ENCODE results near the gene LRRC28.
"Not testable (repeated sequence)": the region's sequence is repeated elsewhere in the genome, so short reads cannot be mapped to it uniquely, and the experiment has no call there.

Gene LRRC28

DNA sequence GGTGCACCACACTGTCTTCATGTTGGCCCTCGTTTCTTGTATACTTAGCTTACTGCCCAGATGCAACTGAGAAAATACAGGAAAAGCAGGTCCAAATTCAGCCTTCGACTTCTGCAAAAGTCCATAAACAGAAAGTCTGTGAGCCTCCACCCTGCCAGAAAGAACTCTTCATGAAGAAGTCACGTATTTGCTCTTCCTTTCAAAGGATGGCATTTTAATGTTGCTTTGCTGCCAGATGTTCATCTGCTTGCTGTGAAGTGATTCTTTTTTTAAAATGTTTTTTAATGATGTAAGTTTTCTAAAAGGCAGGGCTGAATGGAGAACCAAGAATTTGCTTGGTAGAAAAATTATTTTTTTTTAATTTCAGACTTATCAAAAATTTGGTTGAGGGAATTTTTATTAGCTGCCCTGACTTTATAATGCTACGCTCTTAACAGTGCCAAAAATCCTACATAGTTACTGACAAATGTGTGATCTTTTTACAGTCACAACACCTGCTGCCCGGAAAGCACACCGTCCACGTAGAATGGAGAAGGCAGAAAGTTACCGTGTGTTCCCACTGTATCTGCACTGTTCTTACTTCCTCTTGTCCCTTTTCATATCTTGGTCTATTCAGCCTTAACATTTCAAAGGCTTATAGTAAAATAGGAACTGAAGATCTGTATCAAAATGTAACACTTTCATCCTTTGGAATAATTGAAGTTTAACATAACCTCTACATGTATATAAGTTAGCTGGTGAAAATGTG is 136.3 kb downstream of the LRRC28 start:
- in situ Hi-C loops (cut with HindIII; ENCODE audit: low sequenced_read_pairs), result no loop called here

DNA sequence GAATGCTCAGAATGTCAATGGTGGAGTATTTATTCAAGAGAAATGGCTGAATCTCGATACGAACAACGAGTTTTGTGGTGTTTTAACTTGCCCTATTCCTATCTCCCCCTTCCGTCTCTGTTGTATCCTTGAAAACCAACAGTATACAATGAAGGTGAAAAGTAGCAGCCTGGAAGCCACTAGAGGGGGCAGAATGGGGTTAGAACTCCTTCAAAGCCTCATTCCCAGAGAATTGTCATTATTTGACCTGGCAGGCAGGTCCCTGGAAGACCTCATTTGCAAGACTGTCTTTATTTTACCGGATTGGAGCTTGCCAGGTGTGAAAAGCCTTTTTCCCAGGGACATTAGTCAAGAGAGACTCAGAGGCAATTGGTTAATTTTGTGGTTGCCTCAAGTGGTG is 139.4 kb downstream of the LRRC28 start:
- in situ Hi-C loops (cut with HindIII; ENCODE audit: low sequenced_read_pairs), result no loop called here

DNA sequence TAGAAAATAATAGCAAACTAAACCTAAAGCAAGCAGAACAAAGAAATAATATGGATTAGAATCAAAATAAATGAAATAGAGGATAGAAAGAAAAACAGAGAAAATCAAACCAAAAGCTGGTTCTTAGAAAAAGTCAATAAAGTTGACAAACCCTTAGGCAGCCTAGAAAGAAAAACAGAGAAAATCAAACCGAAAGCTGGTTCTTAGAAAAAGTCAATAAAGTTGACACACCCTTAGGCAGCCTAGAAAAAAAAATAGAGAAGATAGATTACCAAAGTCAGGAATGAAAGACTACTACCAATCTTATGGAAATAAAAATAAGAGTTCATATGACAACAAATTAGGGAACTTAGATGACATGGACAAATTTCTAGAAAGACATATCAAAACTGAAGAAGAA is 142.4 kb downstream of the LRRC28 start:
- in situ Hi-C loops (cut with HindIII; ENCODE audit: low sequenced_read_pairs), result no loop called here

DNA sequence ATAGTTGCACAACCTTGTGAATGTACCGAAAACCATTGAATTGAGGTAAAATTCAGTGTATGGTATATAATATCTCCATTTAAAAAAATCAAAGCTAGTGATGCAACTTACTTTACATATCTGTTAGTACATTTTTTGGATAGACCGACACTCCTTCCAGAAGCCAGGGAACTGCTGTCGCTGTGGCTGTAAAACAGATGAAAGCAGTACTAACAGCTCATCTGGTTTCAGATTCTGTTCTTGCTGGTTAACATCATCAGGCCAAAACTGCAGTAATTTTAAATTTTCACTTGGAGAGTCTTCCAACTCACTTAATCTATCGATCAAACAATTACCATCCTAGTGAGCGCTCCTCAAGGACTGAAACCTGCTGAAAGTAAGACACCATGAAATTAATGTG is 145.1 kb downstream of the LRRC28 start:
- in situ Hi-C loops (cut with HindIII; ENCODE audit: low sequenced_read_pairs), result no loop called here

DNA sequence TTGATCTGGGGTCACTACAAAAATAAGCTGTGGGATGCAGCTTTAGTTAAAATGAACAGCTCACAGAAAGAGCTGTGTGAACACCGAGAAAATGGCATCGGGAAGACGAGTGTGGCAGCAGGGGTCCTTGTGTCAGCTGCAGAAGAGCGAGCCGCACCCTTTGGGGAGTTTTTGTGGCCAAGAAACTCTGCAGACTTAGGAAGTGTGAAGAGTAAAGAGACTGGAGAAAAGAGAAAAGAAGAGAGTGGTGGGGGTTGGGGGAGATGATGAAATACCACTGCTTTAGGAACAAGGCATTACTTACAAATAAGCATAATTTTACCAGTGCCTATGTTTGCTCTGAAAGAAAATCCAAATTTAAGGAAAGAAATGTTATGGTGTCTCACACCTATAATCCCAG is 147.8 kb downstream of the LRRC28 start:
- in situ Hi-C loops (cut with HindIII; ENCODE audit: low sequenced_read_pairs), result no loop called here

DNA sequence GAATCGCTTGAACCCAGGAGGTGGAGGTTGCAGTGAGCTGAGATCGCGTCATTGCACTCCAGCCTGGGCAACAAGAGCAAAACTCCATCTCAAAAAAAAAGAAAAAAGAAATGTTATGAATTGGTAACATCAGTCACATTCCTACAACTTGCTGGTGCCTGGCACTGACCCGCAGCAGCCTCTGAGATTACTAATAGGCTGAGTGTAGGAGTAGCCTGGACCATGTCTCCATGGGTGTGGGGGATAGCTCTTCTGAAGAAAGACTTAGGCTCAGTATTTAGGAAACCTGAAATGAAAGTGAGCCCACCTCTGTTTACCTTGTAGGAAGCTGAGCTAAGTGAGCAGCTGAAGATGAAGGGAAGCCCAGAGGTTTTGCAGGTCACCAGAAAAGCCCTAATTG is 148.3 kb downstream of the LRRC28 start:
- in situ Hi-C loops (cut with HindIII; ENCODE audit: low sequenced_read_pairs), result no loop called here

DNA sequence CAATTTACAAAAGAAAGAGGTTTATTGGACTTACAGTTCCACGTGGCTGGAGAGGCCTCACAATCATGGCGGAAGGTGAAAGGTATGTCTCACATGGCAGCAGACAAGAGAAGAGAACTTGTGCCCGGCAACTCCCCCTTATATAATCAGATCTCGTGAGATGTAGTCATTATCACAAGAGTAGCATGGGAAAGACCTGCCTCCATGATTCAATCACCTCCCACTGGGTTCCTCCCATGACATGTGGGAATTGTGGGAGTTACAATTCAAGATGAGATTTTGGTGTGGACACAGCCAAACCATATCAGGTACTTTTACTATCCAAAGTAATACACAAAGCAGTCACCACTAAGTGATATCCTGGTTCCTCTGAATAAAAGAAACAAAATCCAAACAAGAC is 149.9 kb downstream of the LRRC28 start:
- in situ Hi-C loops (cut with HindIII; ENCODE audit: low sequenced_read_pairs), result not testable (repeated sequence)

DNA sequence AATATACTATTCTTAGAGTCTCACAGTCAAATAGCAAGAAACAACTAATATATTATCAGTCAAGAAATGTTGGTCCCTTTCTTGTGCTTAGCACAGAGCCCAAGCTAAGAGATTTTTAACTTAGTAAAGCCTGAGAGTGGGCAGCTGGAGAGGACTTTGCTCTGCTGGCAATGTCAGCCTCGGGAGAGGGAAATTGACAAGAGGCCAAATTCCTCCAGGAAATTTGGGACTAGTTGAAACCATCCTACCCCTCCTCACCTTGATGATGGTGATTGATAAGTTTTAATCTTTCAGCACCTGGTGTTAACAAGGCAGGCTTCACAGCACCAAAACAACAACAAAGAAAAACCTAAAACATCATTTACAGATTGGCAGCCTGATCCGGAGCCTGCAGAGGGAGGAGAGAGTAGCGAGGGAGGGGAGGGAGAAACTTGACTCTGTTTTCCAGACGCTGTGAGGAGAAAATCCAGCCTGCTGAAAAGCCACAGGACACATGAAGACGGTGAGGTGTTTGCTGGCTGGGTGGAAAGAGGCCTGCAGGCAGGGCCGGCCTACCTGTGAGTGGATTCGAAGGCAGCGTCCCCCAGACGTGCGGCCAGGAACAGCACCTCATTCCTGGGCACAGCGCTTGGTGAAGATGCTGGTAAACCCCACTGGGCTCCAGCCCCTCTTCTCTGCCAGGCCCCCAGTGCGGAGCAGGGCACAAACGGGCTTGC is 150.9 kb downstream of the LRRC28 start:
- in situ Hi-C loops (cut with HindIII; ENCODE audit: low sequenced_read_pairs), result no loop called here

DNA sequence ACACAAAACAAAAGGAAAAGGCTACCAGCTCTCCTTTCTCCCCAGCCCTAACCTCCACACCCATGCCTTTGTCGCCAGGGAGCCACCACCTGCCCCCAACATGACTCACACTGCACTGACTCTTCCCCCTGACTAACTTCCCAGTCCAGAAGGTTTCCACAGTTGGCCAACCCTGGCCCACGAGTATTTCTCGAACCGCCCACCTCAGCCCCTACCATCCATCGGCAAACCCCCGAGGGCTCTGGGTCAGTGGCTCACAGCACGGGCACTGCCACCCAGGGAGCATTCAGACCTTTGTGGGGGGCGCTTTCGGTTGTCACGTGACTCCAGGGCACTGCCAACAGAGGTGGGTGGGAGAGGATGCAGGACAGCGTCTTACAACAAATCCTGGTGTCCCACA is 152.3 kb downstream of the LRRC28 start:
- in situ Hi-C loops (cut with HindIII; ENCODE audit: low sequenced_read_pairs), result no loop called here

DNA sequence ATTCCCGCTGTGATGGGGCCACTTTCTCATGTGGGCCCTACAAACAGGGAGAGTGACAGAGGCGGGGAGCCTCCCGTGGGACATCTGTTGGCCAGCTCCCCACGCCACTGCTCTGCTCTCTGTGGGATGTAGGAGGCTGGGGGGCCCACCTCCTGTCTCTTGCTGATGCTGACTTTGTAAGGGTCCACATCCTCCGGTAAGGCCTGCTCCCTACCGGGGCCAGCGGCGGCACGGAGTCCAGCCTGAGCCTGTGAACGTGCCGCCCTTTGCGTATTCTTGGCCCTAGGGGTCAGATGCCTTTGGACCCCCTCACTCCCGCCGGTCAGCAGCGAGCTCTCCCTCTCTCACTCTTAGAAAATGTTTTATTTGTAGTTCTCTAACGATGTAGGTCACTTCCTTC is 153.2 kb downstream of the LRRC28 start:
- in situ Hi-C loops (cut with HindIII; ENCODE audit: low sequenced_read_pairs), result no loop called here

DNA sequence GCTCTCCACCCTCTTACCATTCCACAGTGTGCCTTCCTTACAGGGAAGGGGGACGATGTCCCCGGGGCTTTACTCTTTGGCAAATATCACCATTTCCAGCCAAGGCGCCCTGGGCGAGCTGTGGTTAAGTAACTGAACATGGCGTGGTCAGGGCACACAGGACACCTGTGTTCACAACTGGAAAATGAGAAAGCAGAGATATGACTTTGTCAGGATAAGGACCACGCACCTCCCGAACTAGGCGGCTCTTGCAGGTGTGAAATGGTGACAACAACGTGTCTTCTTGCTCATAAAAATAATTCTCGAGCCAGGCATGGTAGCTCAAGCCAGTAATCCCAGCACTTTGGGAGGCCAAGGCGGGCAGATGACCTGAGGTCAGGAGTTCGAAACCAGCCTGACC is 154.8 kb downstream of the LRRC28 start:
- in situ Hi-C loops (cut with HindIII; ENCODE audit: low sequenced_read_pairs), result no loop called here

DNA sequence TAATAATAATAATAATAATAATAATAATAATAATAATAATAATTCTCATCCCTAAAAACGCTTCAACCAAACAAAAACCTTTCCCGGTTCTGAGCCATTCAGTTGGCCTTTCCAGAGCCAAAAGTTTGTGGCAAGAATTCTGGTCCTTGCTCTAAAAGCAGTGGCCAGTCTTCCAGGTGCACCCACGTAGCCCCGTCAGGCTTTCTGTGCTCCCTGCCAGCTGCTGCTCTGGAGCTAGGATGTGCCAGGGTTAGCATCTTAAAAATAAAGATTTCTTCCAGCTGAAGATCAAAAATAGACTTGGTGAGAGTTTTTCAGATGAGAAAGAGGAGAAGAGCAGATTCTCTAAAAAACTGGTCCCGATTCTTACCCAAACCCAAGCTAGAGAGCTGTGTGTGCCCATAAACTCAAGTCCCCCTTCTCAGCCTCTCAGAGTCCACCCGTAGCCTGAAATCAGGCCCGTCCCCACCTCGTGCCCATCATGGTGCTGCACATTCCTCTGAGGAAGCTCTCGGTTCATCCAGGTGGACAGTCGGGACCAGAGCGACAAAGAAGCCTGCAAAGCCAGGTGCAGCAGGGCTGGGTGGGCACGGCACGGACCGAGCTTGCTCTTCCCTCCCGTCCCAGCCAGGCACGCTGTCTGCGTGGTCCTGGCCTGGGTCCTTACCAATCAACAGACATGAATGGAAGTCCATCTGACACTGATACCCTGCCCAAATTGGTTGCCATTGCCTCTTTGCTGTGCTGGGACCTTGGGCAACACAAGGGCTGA is 155.6 kb downstream of the LRRC28 start:
- in situ Hi-C loops (cut with HindIII; ENCODE audit: low sequenced_read_pairs), result no loop called here

DNA sequence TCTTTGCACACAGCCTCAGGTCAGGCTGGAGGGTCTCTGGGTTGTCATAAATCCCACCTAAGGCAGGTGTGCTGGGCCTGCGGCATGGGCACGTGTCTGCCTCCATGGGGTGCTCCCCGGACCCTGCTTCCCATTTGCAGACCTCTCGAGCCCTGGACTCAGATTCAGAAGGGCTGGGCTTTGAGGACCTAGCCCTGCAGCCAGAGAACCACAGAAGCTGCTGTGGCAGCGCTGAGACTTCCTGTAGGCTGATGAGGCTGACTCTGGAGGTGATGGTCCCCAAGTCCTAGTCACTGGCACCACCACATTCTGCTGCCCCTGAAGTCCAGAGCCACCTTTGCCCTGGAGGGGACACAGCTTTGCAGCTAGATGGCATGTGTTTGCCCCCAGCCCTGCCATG is 156.4 kb downstream of the LRRC28 start:
- in situ Hi-C loops (cut with HindIII; ENCODE audit: low sequenced_read_pairs), result no loop called here

DNA sequence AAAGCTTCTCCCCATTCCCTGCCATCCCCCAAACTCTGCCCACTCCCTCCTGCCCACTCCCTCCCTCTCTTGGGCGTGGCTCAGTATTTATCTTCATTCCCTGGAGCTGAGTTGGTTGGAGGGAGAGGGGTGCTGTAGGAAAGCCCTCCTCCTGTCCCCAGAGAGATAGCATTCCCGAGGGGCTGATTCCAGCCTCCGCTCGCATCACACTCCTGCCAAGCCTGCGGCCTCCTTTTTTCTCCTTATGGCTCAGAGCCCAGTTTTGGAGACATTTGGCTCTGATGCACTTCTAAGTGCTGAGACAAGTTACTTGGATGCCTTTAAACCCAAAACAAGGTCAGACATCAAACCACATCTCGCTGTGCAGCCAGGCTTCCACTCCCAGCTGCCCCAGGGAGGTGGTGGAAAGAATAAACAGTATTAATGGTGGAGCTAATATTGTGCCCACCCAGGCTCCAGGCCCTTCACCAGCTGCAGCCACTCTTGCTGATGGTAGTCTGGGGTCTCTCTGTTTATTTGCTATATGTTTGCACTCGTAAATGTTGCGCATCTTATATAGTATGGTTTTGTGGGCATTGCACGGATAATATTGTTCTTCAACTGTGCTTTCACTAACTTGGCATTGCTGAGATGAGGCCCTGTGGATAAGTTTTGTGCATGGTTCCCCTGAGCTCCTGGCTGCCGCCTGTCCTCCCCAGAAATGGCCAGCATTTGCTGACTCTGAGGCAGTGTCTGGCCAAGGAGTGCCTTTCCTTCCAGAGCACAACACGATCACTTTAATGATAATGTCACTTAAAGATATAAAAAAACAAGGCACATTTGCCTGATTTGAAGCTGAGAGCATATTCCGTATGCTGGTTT is 157.2 kb downstream of the LRRC28 start:
- in situ Hi-C loops (cut with HindIII; ENCODE audit: low sequenced_read_pairs), result no loop called here

DNA sequence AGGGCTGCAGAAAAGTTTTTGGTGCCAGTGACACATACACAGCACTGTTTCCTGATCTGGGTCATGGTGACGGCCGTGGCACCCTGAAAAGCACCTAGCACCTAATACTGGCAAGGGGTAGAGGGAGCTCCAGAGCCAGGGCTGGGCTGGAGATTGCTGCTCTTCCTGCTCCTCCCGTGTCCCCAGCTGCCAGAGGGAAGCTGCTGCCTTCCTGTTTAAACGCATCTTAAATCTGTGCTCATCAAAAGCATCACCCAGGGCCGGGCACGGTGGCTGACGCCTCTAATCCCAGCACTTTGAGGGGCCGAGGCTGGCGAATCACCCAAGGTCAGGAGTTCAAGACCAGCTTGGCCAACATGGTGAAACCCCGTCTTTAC is 157.8 kb downstream of the LRRC28 start:
- in situ Hi-C loops (cut with HindIII; ENCODE audit: low sequenced_read_pairs), result no loop called here

DNA sequence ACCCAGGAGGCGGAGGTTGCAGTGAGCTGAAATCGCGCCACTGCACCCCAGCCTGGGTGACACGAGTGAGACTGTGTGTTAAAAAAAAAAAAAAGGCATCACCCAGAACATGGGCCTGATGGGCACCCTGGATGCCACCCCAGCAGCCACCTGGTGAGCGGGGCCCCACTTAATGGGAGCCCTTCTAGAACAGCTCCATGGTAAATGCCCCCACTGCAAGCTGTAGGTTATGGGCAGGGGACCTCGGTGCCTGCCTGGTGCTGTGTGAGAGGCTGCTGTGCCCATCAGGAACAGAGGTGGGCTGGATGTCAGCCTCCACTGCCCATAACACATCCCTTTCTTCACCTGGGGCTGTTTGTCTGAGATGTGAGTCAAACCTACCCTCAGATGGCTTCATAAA is 158.3 kb downstream of the LRRC28 start:
- in situ Hi-C loops (cut with HindIII; ENCODE audit: low sequenced_read_pairs), result no loop called here

DNA sequence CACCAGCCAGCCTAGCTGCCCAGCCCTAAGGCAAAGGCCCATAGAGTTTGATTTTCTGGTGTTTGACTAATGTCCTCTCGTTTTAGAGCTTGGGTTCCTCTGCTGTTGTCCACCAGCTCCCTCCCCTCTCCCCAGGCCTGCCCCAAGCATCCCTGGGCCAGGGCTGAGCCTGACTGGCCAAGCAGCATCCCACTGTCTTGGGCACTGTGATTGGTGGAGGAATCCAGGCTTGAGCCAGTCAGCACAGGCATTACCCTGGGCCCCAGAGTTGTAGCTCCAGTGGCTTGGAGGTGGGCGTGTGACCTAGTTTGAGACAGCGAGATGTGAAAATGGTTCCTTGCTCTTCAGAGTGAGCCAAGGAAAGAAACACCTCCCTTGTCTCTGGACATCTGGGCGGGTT is 159.2 kb downstream of the LRRC28 start:
- in situ Hi-C loops (cut with HindIII; ENCODE audit: low sequenced_read_pairs), result no loop called here

DNA sequence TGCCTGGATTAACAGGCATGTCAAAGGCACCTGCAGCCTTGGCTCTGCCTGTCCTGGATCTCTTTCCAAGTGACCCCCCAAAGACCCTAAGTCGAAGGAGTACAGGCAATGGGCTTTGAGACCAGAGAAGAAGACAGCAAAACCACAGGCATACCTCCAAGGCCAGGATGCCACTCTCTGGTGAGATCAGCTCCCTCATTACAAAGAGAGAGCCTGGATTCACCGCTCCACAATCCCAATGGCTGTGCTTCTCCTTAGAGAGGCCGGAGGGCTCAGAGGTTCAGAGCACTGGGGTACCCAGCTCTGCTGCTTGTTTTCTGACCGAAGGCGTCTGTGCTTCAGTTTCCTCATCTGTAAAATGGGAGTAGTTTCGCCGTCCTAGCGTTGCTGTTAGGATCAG is 160.0 kb downstream of the LRRC28 start:
- in situ Hi-C loops (cut with HindIII; ENCODE audit: low sequenced_read_pairs), result no loop called here

DNA sequence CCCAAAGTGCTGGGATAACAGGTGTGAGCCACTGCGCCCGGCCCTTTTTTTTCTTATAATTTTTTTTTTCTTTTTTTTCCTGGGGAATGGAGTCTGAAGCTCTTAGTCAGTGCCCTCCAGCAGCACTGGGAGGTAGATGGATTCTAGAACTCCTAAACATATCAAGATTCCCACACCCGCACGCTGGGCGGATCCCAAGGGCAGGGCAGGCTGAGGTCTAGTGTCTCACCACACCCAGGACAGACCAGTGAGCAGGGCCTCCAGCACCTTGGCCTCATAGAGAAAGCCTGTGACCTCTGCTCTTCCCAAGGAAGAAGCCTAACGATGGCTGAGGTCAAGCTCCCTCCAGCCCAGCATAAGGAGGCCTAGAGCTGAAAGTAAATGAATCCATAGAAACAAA is 160.8 kb downstream of the LRRC28 start:
- in situ Hi-C loops (cut with HindIII; ENCODE audit: low sequenced_read_pairs), result no loop called here

DNA sequence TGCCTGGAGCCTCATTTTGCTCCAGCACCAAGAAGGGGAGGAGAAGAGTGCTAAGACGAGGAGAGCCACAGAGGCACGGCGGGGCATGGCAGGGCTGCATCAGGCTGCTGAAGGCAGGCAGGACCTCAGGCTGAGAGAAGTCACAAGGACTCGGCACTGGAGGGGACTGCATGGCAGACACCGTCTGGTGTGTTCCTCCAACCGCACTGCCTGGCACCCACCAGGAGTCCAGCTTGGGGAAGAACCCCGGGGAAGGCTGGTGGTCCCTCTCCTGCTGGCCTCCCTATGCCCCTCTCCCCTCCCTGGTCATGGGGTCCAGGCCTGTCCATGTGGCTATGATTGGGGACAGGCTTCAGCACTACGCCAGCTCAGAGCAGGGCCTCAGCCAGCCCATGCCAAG is 161.3 kb downstream of the LRRC28 start:
- in situ Hi-C loops (cut with HindIII; ENCODE audit: low sequenced_read_pairs), result no loop called here
